Uterus (tissue), 2 donors: ENCODE results near the gene SCUBE1.

Source experiments
- CTCF ChIP-seq, 4 experiments: fragments of 200-600 bp in 2 of 4; fragments of 450-650 bp in 2 of 4; sonication (generic) in 2 of 4; IDR thresholded peaks; one replicate each; pipeline ENCODE4 v1.5.1; 2016 to 2019; ENCODE audit warnings: antibody characterized with exemption in 4 of 4, mild to moderate bottlenecking in 2 of 4, moderate library complexity in 1 of 4
- POLR2A ChIP-seq, 2 donors: fragments of 450-650 bp; IDR thresholded peaks; one replicate each; pipeline ENCODE4 v1.6.1; 2016; ENCODE audit warnings: antibody characterized with exemption in 2 of 2, mild to moderate bottlenecking in 1 of 2, moderate library complexity in 1 of 2

GRCh38 chr22:43200555-43200954, 142.6 kb downstream of the SCUBE1 start:
- TF ChIP-seq CTCF (IDR thresholded peaks at IDR 0.05), result no peak
- no peak for TF ChIP-seq POLR2A (IDR thresholded peaks at IDR 0.05)
